ENCODE data around the gene UBL3. TPM values are rescaled to one million over a fixed set of nuclear protein-coding genes. Genes with fewer than 3 reads are reported as not detected.

UBL3 gene
- total RNA-seq, 1 experiment from 2014 or later = 10.7 TPM

DNA sequence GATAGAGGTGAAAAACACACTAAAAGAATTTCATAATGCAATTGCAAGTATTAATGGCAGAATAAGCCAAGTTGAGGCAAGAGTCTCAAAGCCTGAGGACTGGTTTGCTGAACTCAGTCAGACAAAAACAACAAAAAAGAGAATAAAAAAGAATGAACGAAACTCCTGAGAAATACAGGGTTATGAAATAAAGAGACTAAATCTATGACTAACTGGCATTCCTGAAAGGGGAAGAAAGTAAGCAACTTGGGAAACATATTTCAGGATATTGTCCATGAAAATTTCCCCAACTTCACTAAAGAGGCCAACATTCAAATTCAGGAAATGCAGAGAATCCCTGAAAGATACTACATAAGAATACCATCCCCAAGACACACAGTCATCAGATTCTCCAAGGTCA is 47.8 kb downstream of the UBL3 start:
- ChIA-PET POLR2A (no interaction called here), RAD21 (ENCODE audit: low non-redundant PET in 1 of 2, low total read pairs in 2 of 2, uncharacterized antibody in 2 of 2, unreplicated experiment in 2 of 2) (no interaction called here), CTCF (no interaction called here)
- Histone ChIP-seq H3K27me3 (ENCODE audit: insufficient read depth, low read length) (no peaks in the 10 kb centered on the region), H2AFZ (ENCODE audit: low read depth, low read length, poor library complexity, severe bottlenecking) (no peak overlapping the region), H3K36me3 (ENCODE audit: control insufficient read depth in 1 of 2, insufficient read depth in 2 of 2, low read length in 2 of 2) (no peaks in the 10 kb centered on the region), H3K4me3 (replicated peaks in 1 of 2; ENCODE audit: low read depth in 1 of 2, low read length in 2 of 2) (no peak overlapping the region), H3K9me2 (ENCODE audit: insufficient read depth) (no peaks in the 10 kb centered on the region), H4K20me1 (ENCODE audit: insufficient read depth) (no peaks in the 10 kb centered on the region), H3K9ac (ENCODE audit: low read length) (no peak overlapping the region), H3K9me3 (ENCODE audit: control insufficient read depth in 1 of 2, insufficient read depth in 1 of 2, low read depth in 1 of 2, low read length in 2 of 2) (no peaks in the 10 kb centered on the region), H3K4me2 (ENCODE audit: low read length) (no peak overlapping the region), H3K79me2 (ENCODE audit: insufficient read depth, low read length) (no peaks in the 10 kb centered on the region), H3K27ac (ENCODE audit: low read depth, low read length) (no peak overlapping the region), H3K4me1 (ENCODE audit: control insufficient read depth in 1 of 2, insufficient read depth in 2 of 2, low read length in 2 of 2) (no peaks in the 10 kb centered on the region)
- DNase-seq (ENCODE audit: low read depth, low spot score) = no peak
- no TSS peak for BruUV-seq (replicated peaks)
- no peak for ATAC-seq
- TF ChIP-seq RAD21 (IDR thresholded peaks at IDR 0.05; ENCODE audit: low read depth) (no peak), SP1 (IDR thresholded peaks at IDR 0.05; ENCODE audit: low read depth) (no peak), POLR2AphosphoS5 (IDR thresholded peaks at IDR 0.05; ENCODE audit: low read depth, low read length) (no peak)
- TF ChIP-seq, protein P1, sequence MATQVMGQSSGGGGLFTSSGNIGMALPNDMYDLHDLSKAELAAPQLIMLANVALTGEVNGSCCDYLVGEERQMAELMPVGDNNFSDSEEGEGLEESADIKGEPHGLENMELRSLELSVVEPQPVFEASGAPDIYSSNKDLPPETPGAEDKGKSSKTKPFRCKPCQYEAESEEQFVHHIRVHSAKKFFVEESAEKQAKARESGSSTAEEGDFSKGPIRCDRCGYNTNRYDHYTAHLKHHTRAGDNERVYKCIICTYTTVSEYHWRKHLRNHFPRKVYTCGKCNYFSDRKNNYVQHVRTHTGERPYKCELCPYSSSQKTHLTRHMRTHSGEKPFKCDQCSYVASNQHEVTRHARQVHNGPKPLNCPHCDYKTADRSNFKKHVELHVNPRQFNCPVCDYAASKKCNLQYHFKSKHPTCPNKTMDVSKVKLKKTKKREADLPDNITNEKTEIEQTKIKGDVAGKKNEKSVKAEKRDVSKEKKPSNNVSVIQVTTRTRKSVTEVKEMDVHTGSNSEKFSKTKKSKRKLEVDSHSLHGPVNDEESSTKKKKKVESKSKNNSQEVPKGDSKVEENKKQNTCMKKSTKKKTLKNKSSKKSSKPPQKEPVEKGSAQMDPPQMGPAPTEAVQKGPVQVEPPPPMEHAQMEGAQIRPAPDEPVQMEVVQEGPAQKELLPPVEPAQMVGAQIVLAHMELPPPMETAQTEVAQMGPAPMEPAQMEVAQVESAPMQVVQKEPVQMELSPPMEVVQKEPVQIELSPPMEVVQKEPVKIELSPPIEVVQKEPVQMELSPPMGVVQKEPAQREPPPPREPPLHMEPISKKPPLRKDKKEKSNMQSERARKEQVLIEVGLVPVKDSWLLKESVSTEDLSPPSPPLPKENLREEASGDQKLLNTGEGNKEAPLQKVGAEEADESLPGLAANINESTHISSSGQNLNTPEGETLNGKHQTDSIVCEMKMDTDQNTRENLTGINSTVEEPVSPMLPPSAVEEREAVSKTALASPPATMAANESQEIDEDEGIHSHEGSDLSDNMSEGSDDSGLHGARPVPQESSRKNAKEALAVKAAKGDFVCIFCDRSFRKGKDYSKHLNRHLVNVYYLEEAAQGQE (IDR thresholded peaks at IDR 0.05; ENCODE audit: low read depth) = no peak
- intact Hi-C loops (cut with micrococcal nuclease) = no loop called here

DNA sequence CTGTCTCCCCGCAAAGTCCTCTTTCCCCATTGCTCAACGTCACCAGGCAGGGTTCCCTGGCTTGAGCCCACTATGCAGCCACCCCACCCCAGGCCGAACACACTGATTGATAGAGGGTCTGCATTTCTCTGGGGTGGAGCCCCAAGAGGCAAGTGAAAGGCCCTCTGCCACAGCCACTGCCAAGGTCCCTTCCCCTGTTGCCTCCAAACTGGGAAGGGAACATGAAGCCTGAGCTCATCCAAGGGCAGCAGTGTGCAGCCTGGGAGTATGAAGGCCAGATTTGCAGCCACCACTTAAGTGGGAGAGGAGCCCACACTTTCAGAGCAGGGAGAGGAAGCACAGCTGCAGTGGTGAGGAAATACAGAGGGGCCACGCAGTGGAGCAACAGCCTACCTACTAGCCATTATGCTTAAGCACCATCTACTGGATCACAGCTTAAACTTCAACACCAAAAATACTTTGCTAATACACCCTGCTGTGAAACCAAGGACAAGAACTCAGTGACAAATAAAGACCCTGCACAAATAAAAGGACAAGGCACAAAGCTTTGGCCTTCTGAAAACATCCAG is 48.6 kb downstream of the UBL3 start:
- H2AFZ ChIP-seq (ENCODE audit: low read depth, low read length, poor library complexity, severe bottlenecking) = no peak overlapping the region
- no peaks in the 10 kb centered on the region for H4K20me1 ChIP-seq (ENCODE audit: insufficient read depth)
- no peaks in the 10 kb centered on the region for H3K36me3 ChIP-seq (ENCODE audit: control insufficient read depth in 1 of 2, insufficient read depth in 2 of 2, low read length in 2 of 2)
- no peaks in the 10 kb centered on the region for H3K4me1 ChIP-seq (ENCODE audit: control insufficient read depth in 1 of 2, insufficient read depth in 2 of 2, low read length in 2 of 2)
- ChIA-PET RAD21 (ENCODE audit: low non-redundant PET in 1 of 2, low total read pairs in 2 of 2, uncharacterized antibody in 2 of 2, unreplicated experiment in 2 of 2) (no interaction called here), POLR2A (no interaction called here), CTCF (no interaction called here)
- no peak overlapping the region for H3K27ac ChIP-seq (ENCODE audit: low read depth, low read length)
- H3K9me2 ChIP-seq (ENCODE audit: insufficient read depth) = no peaks in the 10 kb centered on the region
- H3K4me2 ChIP-seq (ENCODE audit: low read length) = no peak overlapping the region
- H3K9ac ChIP-seq (ENCODE audit: low read length) = no peak overlapping the region
- intact Hi-C loops (cut with micrococcal nuclease) = no loop called here
- no peaks in the 10 kb centered on the region for H3K27me3 ChIP-seq (ENCODE audit: insufficient read depth, low read length)
- H3K79me2 ChIP-seq (ENCODE audit: insufficient read depth, low read length) = no peaks in the 10 kb centered on the region
- H3K4me3 ChIP-seq (replicated peaks in 1 of 2; ENCODE audit: low read depth in 1 of 2, low read length in 2 of 2) = no peak overlapping the region
- no peak for ATAC-seq
- BruUV-seq (replicated peaks) = no TSS peak
- DNase-seq (ENCODE audit: low read depth, low spot score) = no peak
- H3K9me3 ChIP-seq (ENCODE audit: control insufficient read depth in 1 of 2, insufficient read depth in 1 of 2, low read depth in 1 of 2, low read length in 2 of 2) = no peaks in the 10 kb centered on the region
- TF ChIP-seq, protein P2, sequence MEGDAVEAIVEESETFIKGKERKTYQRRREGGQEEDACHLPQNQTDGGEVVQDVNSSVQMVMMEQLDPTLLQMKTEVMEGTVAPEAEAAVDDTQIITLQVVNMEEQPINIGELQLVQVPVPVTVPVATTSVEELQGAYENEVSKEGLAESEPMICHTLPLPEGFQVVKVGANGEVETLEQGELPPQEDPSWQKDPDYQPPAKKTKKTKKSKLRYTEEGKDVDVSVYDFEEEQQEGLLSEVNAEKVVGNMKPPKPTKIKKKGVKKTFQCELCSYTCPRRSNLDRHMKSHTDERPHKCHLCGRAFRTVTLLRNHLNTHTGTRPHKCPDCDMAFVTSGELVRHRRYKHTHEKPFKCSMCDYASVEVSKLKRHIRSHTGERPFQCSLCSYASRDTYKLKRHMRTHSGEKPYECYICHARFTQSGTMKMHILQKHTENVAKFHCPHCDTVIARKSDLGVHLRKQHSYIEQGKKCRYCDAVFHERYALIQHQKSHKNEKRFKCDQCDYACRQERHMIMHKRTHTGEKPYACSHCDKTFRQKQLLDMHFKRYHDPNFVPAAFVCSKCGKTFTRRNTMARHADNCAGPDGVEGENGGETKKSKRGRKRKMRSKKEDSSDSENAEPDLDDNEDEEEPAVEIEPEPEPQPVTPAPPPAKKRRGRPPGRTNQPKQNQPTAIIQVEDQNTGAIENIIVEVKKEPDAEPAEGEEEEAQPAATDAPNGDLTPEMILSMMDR (IDR thresholded peaks at IDR 0.05 in 2 of 3, conservative IDR thresholded peaks at IDR 0.05 in 1 of 3; ENCODE audit: borderline replicate concordance in 1 of 3, insufficient read depth in 1 of 3, low read depth in 2 of 3, low read length in 2 of 3) = no peak
- TF ChIP-seq, protein P1 (IDR thresholded peaks at IDR 0.05; ENCODE audit: low read depth) = no peak
- TF ChIP-seq POLR2AphosphoS5 (IDR thresholded peaks at IDR 0.05; ENCODE audit: low read depth, low read length) = no peak
- TF ChIP-seq, protein P3, sequence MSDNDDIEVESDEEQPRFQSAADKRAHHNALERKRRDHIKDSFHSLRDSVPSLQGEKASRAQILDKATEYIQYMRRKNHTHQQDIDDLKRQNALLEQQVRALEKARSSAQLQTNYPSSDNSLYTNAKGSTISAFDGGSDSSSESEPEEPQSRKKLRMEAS (IDR thresholded peaks at IDR 0.05) = no peak
